Measurements from ENCODE around the gene LRP11. TPM values are rescaled to one million over a fixed set of nuclear protein-coding genes. Genes with fewer than 3 reads are reported as not detected.

LRP11 gene
- polyA plus RNA-seq, 3 donors, result 0.20 to 0.41 (median 0.32) TPM

DNA sequence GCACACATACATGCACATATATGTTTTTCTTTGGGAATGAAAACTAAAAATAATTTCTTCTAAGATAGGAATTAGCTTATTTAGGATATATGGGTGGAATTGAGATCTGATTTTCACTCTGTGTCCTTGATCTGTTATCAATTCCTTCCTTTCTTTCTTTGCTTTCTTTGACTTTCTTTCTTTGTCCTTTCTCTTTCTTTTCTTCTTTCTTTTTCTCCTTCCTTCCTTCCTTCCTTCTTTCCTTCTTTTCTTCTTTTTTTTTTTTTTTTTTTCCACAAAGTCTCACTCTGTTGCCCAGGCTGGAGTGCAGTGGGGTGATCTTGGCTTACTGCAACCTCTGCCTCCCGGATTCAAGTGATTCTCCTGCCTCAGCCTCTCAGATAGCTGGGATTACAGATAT, 86.5 kb downstream of the LRP11 start:
- no peaks in the 10 kb centered on the region for H3K4me1 ChIP-seq (ENCODE audit: control insufficient read depth in 1 of 2, insufficient read depth in 2 of 2, low read length in 2 of 2)
- Mint-ChIP-seq H3K27ac (peak overlapping the region in 2 of 7 donors; percentile 30 to 50), H3K9me3 (peaks cover 0 to 2% (median 0%) of the 10 kb centered on the region in 7 donors), H3K4me3 (no peak overlapping the region), H3K4me1 (no peaks in the 10 kb centered on the region), H3K36me3 (peaks cover 39 to 80% of the 10 kb centered on the region in 2 donors), H3K27me3 (ENCODE audit: low read depth in 3 of 3) (no peaks in the 10 kb centered on the region)
- H3K4me3 ChIP-seq (replicated peaks in 1 of 3; ENCODE audit: low read depth in 2 of 3, low read length in 3 of 3), result no peak overlapping the region
- no peak overlapping the region for H3K4me2 ChIP-seq (replicated peaks; ENCODE audit: extremely low read depth, low read length, poor library complexity, severe bottlenecking)
- intact Hi-C loops (cut with micrococcal nuclease), result loop anchor here in 1 of 2 donors (10.0 kb wide), 1 partner anchor 53 kb away; no protein-coding TSS in a partner anchor
- TF ChIP-seq CTCF (IDR thresholded peaks at IDR 0.05), result no peak
- no peak overlapping the region for H3K9ac ChIP-seq (ENCODE audit: insufficient read depth, low read length, poor library complexity, severe bottlenecking)
- peaks cover 74 to 94% of the 10 kb centered on the region in 2 donors for H3K36me3 ChIP-seq (replicated peaks in 1 of 2; ENCODE audit: control insufficient read depth in 1 of 2, insufficient read depth in 2 of 2, low read length in 2 of 2)
- no peak for DNase-seq
- peaks cover 82% of the 10 kb centered on the region for H3K79me2 ChIP-seq (ENCODE audit: insufficient read depth, low read length)
- no peaks in the 10 kb centered on the region for H3K27me3 ChIP-seq (ENCODE audit: control insufficient read depth in 2 of 2, insufficient read depth in 2 of 2, low read length in 2 of 2)
- no peak overlapping the region for H2AFZ ChIP-seq (ENCODE audit: insufficient read depth, low read depth, low read length, poor library complexity, severe bottlenecking)
- WGBS (ENCODE audit: insufficient coverage), result no CpG with 5 or more reads among the region's 1 CpG
- H3K9me3 ChIP-seq (replicated peaks in 1 of 2; ENCODE audit: control insufficient read depth in 1 of 2, insufficient read depth in 1 of 2, low read length in 2 of 2), result no peaks in the 10 kb centered on the region
- no peak overlapping the region for H3K27ac ChIP-seq (ENCODE audit: low read depth in 1 of 2, low read length in 2 of 2)
- H4K20me1 ChIP-seq (ENCODE audit: insufficient read depth, low read length), result peaks cover 73% of the 10 kb centered on the region

- Histone ChIP-seq H3K27ac (ENCODE audit: low read depth in 1 of 2, low read length in 2 of 2) (no peak overlapping the region), H3K36me3 (replicated peaks in 1 of 2; ENCODE audit: control insufficient read depth in 1 of 2, insufficient read depth in 2 of 2, low read length in 2 of 2) (peaks cover 64 to 91% of the 10 kb centered on the region in 2 donors), H3K4me1 (ENCODE audit: control insufficient read depth in 1 of 2, insufficient read depth in 2 of 2, low read length in 2 of 2) (peaks cover 0 to 2% of the 10 kb centered on the region in 2 donors), H3K9ac (ENCODE audit: insufficient read depth, low read length, poor library complexity, severe bottlenecking) (no peak overlapping the region), H3K4me2 (replicated peaks; ENCODE audit: extremely low read depth, low read length, poor library complexity, severe bottlenecking) (no peak overlapping the region), H4K20me1 (ENCODE audit: insufficient read depth, low read length) (peaks cover 73% of the 10 kb centered on the region), H3K9me3 (replicated peaks in 1 of 2; ENCODE audit: control insufficient read depth in 1 of 2, insufficient read depth in 1 of 2, low read length in 2 of 2) (no peaks in the 10 kb centered on the region), H3K4me3 (replicated peaks in 1 of 3; ENCODE audit: low read depth in 2 of 3, low read length in 3 of 3) (no peak overlapping the region), H3K27me3 (ENCODE audit: control insufficient read depth in 2 of 2, insufficient read depth in 2 of 2, low read length in 2 of 2) (no peaks in the 10 kb centered on the region), H2AFZ (ENCODE audit: insufficient read depth, low read depth, low read length, poor library complexity, severe bottlenecking) (no peak overlapping the region), H3K79me2 (ENCODE audit: insufficient read depth, low read length) (peaks cover 84% of the 10 kb centered on the region)
- Mint-ChIP-seq H3K27ac (peak overlapping the region in 3 of 7 donors; percentile 63 to 78 (median 66)), H3K36me3 (peaks cover 37 to 82% of the 10 kb centered on the region in 2 donors), H3K27me3 (ENCODE audit: low read depth in 3 of 3) (no peaks in the 10 kb centered on the region), H3K9me3 (no peaks in the 10 kb centered on the region), H3K4me1 (peaks cover 3% of the 10 kb centered on the region), H3K4me3 (no peak overlapping the region)
- intact Hi-C loops (cut with micrococcal nuclease), result loop anchor here in 1 of 2 donors (10.0 kb wide), 1 partner anchor 47 kb away; no protein-coding TSS in a partner anchor
- DNase-seq, result no peak
- TF ChIP-seq CTCF (IDR thresholded peaks at IDR 0.05), result no peak
- WGBS (ENCODE audit: insufficient coverage), result 100% methylated on average over 2 of the region's 6 CpGs
Measured at GRCh38 chr6:149771925-149772324, 92.2 kb downstream of the LRP11 start.
